Stimulated activated CD4-positive, alpha-beta T cell treated with anti-CD3 and anti-CD28 coated beads, Interleukin-4, amount 100 ng/mL, for 4 hours (primary cell): ENCODE measurements around the gene SLX1B.
"Not testable (repeated sequence)": the region's sequence is repeated elsewhere in the genome, so short reads cannot be mapped to it uniquely, and the experiment has no call there.

Experiments used
- DNase-seq, 2 experiments: peaks; one replicate each; pipeline ENCODE4 v3.0.0-alpha.2; 2020

The SLX1B gene

DNA sequence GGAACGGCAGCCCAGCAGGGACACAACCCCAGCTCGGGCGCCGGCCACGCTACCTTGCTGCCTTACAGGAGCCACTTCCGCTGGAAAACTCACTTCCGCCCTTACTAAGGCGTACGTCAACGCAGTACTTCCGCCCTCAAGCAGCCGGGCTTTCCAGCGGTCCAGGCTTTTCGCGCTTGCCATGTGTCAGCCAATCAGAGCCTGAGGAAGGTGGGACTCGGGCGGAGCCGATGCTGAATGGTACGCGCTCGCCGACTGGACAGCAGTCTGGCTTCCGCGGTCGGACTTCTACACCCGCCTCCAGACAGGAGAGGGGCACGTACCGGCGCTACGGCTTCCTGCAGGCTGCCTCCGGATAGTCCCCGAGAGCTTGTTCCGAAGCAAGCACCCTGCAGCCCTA is at the start of gene SLX1B, which contains the start of gene BOLA2:
Gene SLX1B, plus strand, starts transcription at position 265 of the 400 bp plus-strand sequence.
Gene BOLA2, minus strand, starts transcription at position 83 of the 400 bp plus-strand sequence. CDS start 98 bp downstream, outside the sequence.
- DNase-seq = not testable (repeated sequence)

DNA sequence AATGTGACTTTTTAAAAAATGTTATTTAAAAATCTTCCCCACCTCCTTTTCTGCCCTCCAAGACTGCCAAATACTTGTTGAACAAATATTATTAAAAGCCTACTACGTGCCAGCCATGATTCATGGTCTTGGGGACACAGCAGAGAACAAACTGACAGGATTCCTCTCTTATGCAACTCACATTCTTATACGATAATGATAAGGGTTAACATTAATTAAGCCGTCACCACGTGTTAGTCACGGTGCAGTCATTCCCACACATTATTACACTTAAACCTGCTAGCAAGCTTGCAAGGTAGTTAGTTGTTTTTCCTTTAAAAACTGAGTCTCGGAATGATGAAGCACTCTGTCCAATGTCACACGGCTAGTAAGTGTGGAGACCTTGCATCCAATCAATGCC is 49.1 kb upstream of the SLX1B start:
- DNase-seq = not testable (repeated sequence)

DNA sequence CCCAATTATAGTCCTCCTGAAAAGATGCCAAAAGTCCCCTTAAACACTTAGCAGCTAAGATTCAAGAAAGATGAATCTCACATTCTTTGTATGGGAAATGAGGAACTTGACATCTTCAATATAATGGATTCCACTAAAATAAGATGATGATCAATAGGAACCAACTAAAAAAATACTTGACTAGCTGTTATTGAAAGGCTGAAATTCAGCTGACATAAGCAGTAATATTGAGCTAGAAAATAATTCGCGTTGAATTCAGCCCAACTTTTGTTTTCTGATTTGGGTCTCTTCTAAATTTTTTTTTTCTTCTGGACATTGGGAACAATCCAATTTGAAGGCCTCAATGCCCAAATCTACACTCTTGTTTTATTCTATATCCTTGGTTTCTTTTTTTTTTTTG is 30.7 kb upstream of the SLX1B start:
- DNase-seq = not testable (repeated sequence)

DNA sequence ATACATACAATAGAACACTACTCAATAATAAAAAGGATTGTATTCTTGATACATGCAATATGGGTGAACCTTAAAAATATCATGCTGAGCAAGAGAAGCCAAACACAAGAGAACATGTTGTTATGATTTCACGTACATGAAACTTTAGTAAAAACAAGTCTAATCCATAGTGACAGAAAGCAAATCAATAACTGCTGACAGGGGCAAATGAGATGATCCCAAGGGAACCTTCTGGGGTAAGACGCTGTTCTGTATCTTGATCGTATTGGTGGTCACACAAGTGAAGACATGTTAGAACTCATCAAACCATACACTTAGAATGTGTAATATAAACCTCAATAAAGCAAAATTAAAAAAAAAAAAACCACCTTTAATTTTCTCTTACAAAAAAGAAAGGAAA is 28.9 kb upstream of the SLX1B start:
- DNase-seq = not testable (repeated sequence)

GRCh38 chr16:29453754-29454153 is 579 bp upstream of the SLX1B start:
- DNase-seq = not testable (repeated sequence)

DNA sequence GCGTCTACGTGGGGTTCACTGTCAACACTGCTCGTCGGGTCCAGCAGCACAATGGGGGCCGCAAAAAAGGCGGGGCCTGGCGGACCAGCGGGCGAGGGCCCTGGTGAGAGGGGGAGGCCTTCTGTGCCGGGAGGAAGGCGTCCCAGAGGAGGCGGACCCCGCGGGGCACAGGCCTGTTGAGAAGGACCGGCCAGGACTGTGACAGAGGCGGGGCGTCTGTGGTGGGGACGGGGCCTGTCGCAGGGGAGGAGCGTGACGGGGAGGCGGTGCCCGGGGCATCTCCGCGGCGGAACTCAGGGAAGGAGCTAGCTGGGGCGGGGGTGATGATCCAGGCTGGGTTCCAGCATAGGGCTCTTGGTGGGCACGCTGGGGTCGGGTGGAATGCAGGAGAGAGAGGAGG is 495 bp downstream of the SLX1B start:
- not testable (repeated sequence) for DNase-seq

DNA sequence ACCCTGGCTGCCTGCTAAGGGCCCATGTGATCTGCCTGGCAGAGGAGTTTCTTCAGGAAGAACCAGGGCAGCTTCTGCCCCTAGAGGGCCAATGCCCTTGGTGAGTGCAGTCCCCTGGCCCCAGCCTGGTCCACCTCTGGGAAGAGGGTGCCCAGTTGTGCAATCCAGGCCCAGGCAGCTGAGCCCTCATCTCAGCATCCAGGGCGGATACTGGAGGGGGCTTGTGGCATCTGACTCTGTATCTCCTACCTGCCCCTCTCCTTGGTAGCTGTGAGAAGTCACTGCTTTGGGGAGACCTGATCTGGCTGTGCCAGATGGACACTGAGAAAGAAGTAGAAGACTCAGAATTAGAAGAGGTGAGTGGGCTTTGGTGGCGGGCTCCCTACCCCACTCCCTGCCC is 3.3 kb downstream of the SLX1B start:
- DNase-seq = peak in 1 of 2 experiments; percentile 0

- DNase-seq = not testable (repeated sequence)
Measured at GRCh38 chr16:29459706-29460646, 5.6 kb downstream of the SLX1B start, which contains the start of gene SULT1A4. Gene SULT1A4 (plus strand): TSS chr16:29459913. CDS start chr16:29461386, 1,473 bp downstream.

- DNase-seq = not testable (repeated sequence)
Measured at GRCh38 chr16:29460647-29461030, 6.3 kb downstream of the SLX1B start.

DNA sequence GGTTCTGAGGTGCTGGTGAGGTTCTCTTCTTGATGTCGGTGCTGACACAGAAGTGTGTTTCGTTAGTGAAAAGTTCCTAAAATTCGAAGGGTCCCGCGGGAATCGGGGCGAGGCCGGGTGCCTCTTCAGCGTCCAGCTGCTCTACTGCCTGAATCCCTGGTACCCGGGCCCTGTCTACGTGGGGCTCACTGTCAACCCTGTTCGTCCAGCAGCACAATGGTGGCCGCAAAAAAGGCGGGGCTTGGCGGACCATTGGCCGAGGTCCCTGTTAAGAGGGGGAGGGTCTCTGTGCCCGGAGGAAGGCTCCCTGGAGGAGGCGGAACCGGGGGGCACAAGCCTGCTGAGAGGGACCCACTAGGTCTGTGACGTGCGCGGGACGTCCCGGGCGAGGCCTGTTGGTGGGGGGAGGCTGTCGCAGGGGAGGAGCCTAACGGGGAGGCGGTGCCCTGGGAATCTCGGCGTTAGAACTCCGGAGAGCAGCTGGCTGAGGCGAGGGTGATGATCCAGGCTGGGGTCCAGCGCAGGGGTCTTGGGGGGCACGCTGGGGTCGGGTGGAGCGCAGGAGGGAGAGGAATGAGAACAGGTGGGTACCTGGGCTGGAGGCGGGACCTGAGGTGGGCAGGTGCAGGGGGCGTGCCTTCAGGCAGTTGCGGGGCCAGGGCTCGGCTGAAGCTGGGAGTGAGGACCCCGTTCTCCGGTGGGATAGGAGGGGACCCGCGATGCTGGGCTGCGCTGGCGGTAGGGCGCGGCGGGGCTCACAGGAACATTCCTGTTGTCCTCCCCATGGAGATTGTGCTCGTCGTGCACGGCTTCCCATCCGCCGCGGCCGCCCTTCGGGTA is 11.9 kb downstream of the SLX1B start:
- DNase-seq = not testable (repeated sequence)

GRCh38 chr16:29466904-29467303 is 12.6 kb downstream of the SLX1B start:
- not testable (repeated sequence) for DNase-seq

GRCh38 chr16:29467654-29468366 is 13.5 kb downstream of the SLX1B start:
- DNase-seq = not testable (repeated sequence)

DNA sequence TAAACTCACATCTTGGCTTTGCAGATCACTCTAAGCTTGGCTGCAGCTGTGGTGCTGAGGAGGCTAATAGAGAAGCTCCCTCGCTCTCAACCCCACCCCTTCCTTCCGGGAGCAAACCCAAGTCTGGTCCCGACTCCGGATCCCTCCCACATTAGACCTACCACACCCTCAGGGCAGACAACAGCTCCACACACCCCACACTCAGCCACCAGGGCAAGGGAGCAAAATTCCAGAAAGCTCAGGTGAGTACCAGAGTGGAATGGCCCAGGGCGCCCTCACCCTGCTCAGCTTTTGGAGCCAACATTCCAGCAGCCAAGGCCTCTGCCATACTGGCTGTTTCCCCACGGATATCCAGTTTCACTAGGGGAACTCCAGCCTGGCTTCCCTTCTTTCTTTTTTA is 15.3 kb downstream of the SLX1B start:
- peak; percentile 23 to 51 for DNase-seq

- DNase-seq = not testable (repeated sequence)
Measured at GRCh38 chr16:29472065-29472464, 17.7 kb downstream of the SLX1B start.

DNA sequence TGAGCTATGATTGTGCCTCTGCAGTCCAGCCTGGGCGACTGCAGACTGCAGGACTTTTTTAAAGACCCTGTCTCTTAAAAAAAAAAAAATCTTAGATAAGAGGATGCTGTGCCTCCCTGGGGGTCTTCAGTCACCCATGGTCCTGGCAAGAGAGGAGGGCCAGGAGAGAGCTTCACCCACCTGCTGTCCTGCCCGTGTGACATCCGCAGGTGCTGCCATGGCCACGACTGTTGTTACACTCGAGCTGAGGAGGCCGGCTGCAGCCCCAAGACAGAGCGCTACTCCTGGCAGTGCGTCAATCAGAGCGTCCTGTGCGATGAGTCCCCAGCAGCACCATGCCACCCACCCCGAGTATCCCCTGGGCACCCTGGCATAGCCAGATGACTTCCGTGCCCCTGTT is 27.9 kb downstream of the SLX1B start:
- DNase-seq = peak; percentile 0 to 1

GRCh38 chr16:29506308-29506707 is 52.0 kb downstream of the SLX1B start, which contains the start of gene NPIPB12:
Gene NPIPB12 (minus strand): TSS chr16:29506408.
- not testable (repeated sequence) for DNase-seq
